Ascending aorta (tissue), 2 donors: ENCODE results near the gene TXNRD1. TPM values are rescaled to one million over a fixed set of nuclear protein-coding genes. Genes with fewer than 3 reads are reported as not detected.

Experiments
- DNase-seq, 2 donors: peaks; one replicate each; pipeline ENCODE4 v3.0.0-alpha.2; 2019; ENCODE audit warnings: low spot score in 2 of 2
- H3K27ac ChIP-seq, 2 donors: fragments of 200-600 bp; sonication (generic); one replicate each; pipeline ENCODE4 v1.5.1; 2016 to 2017; ENCODE audit warnings: mild to moderate bottlenecking in 1 of 2
- H3K27me3 ChIP-seq: fragments of 200-600 bp; sonication (generic); one replicate; pipeline ENCODE4 v1.5.1; 2017
- H3K36me3 ChIP-seq, 2 donors: fragments of 200-600 bp; sonication (generic); one replicate each; pipeline ENCODE4 v1.5.1; 2016
- H3K4me1 ChIP-seq, 2 donors: fragments of 200-600 bp; sonication (generic); one replicate each; pipeline ENCODE4 v1.5.1; 2016 to 2017; ENCODE audit warnings: mild to moderate bottlenecking in 1 of 2
- H3K4me3 ChIP-seq, 2 donors: fragments of 200-600 bp; sonication (generic); one replicate each; pipeline ENCODE4 v1.5.1; 2016 to 2017; ENCODE audit warnings: mild to moderate bottlenecking in 1 of 2
- H3K9me3 ChIP-seq, 2 donors: fragments of 200-600 bp; sonication (generic); one replicate each; pipeline ENCODE4 v1.5.1; 2016
- CTCF ChIP-seq, 3 experiments: fragments of 200-600 bp in 2 of 3; fragments of 450-650 bp in 1 of 3; sonication (generic) in 2 of 3; IDR thresholded peaks; one replicate each; pipeline ENCODE4 v1.5.1; 2016 to 2019; ENCODE audit warnings: antibody characterized with exemption in 3 of 3, mild to moderate bottlenecking in 1 of 3, moderate library complexity in 1 of 3
- intact Hi-C: fragments of 100-400 bp; cut with DNase I; formaldehyde crosslinking; loops from one replicate; pipeline ENCODE4 v1.15.1; 2023
- total RNA-seq: library from RNA; depleted of rRNA; stranded (reverse); fragments of >200 nt; gene quantifications from one replicate; pipeline ENCODE4 v1.1.0, GENCODE V29; 2016

TXNRD1 gene
- total RNA-seq, 1 donor from 2014 or later, result 67.4 TPM

- intact Hi-C loops, result no loop called here
Measured at GRCh38 chr12:104282109-104282508, 66.5 kb downstream of the TXNRD1 start.

GRCh38 chr12:104285740-104286515 is 70.3 kb downstream of the TXNRD1 start:
- H3K27me3 ChIP-seq, result no peaks in the 10 kb centered on the region
- TF ChIP-seq CTCF (IDR thresholded peaks at IDR 0.05), result no peak
- H3K4me3 ChIP-seq, result peak overlapping the region; percentile 67 to 70
- peaks cover 9 to 28% of the 10 kb centered on the region in 2 donors for H3K4me1 ChIP-seq
- H3K27ac ChIP-seq, result peak overlapping the region; percentile 86
- DNase-seq, result no peak
- H3K36me3 ChIP-seq, result peaks cover 0 to 2% of the 10 kb centered on the region in 2 donors
- intact Hi-C loops, result loop anchor here (5.0 kb wide), 1 partner anchor 149 kb away; the partner anchor contains the start of gene NFYB
- no peaks in the 10 kb centered on the region for H3K9me3 ChIP-seq

More at GRCh38 chr12:104282109-104282508, 66.5 kb downstream of the TXNRD1 start:
- Histone ChIP-seq H3K4me1 (peaks cover 13 to 31% of the 10 kb centered on the region in 2 donors), H3K36me3 (no peaks in the 10 kb centered on the region), H3K27me3 (no peaks in the 10 kb centered on the region), H3K4me3 (no peak overlapping the region), H3K9me3 (no peaks in the 10 kb centered on the region), H3K27ac (peak overlapping the region; percentile 86)
- no peak for TF ChIP-seq CTCF (IDR thresholded peaks at IDR 0.05)
- no peak for DNase-seq

GRCh38 chr12:104286516-104287482 is 71.2 kb downstream of the TXNRD1 start:
- Histone ChIP-seq H3K9me3 (no peaks in the 10 kb centered on the region), H3K36me3 (peaks cover 7 to 11% of the 10 kb centered on the region in 2 donors), H3K27ac (peak overlapping the region; percentile 86), H3K27me3 (no peaks in the 10 kb centered on the region), H3K4me1 (peaks cover 9 to 24% of the 10 kb centered on the region in 2 donors), H3K4me3 (peak overlapping the region; percentile 67 to 70)
- TF ChIP-seq CTCF (IDR thresholded peaks at IDR 0.05), result peak in 1 of 3 experiments; percentile 6
- peak; percentile 86 to 97 for DNase-seq
- intact Hi-C loops, result loop anchor here (5.0 kb wide), 1 partner anchor 149 kb away; the partner anchor contains the start of gene NFYB

- peaks cover 9 to 40% of the 10 kb centered on the region in 2 donors for H3K4me1 ChIP-seq
Measured at GRCh38 chr12:104288635-104289274, 73.2 kb downstream of the TXNRD1 start.

More at GRCh38 chr12:104288635-104289274, 73.2 kb downstream of the TXNRD1 start:
- Histone ChIP-seq H3K9me3 (no peaks in the 10 kb centered on the region), H3K36me3 (peaks cover 18 to 30% of the 10 kb centered on the region in 2 donors), H3K27ac (peak overlapping the region; percentile 86), H3K27me3 (no peaks in the 10 kb centered on the region), H3K4me3 (peak overlapping the region; percentile 67 to 70)
- TF ChIP-seq CTCF (IDR thresholded peaks at IDR 0.05), result no peak
- DNase-seq, result peak; percentile 64 to 91
- intact Hi-C loops, result loop anchor here (1.0 to 5.0 kb wide), 3 partner anchors 15 to 151 kb away; partner anchors contain the start of genes EID3 and NFYB
